Mesothelial cell of epicardium (in vitro differentiated cells): ENCODE data around the gene ACACA. TPM values are rescaled to one million over a fixed set of nuclear protein-coding genes. Genes with fewer than 3 reads are reported as not detected.

ENCODE experiments used
- DNase-seq, 2 experiments: peaks; one replicate each; pipeline ENCODE4 v3.0.0; 2021; ENCODE audit warnings: low spot score in 2 of 2; ENCODE audit not compliant: unreplicated experiment in 2 of 2
- H3K27ac Mint-ChIP-seq: 2 replicates; pipeline ENCODE4 v1.8.0; 2021; ENCODE audit warnings: mixed read lengths
- H3K27me3 Mint-ChIP-seq: 2 replicates; pipeline ENCODE4 v1.8.0; 2021; ENCODE audit warnings: low read depth, mixed read lengths
- H3K36me3 Mint-ChIP-seq: 2 replicates; pipeline ENCODE4 v1.8.0; 2021; ENCODE audit warnings: mixed read lengths
- H3K4me1 Mint-ChIP-seq: 2 replicates; pipeline ENCODE4 v1.8.0; 2021; ENCODE audit warnings: mixed read lengths
- H3K4me3 Mint-ChIP-seq: 2 replicates; pipeline ENCODE4 v1.8.0; 2021; ENCODE audit warnings: mild to moderate bottlenecking, moderate library complexity, mixed read lengths
- H3K9me3 Mint-ChIP-seq: 2 replicates; pipeline ENCODE4 v1.8.0; 2021; ENCODE audit warnings: mixed read lengths
- CTCF ChIP-seq: fragments of 200-600 bp; sonication (generic); IDR thresholded peaks from one replicate; pipeline ENCODE4 v1.5.0; 2021; ENCODE audit warnings: antibody characterized with exemption; ENCODE audit not compliant: unreplicated experiment
- total RNA-seq: library from RNA; stranded (reverse); gene quantifications from 3 replicates; pipeline ENCODE4 v1.2.1, GENCODE V29; 2021

The ACACA gene
- total RNA-seq, 1 donor from 2014 or later = 127 TPM

- Mint-ChIP-seq H3K27me3 (peaks cover 5% of the 10 kb centered on the region), H3K9me3 (peaks cover 12% of the 10 kb centered on the region), H3K4me3 (no peak overlapping the region), H3K27ac (peak overlapping the region; percentile 63), H3K4me1 (peaks cover 12% of the 10 kb centered on the region), H3K36me3 (peaks cover 31% of the 10 kb centered on the region)
- no peak for DNase-seq
- no peak for TF ChIP-seq CTCF
Observed at GRCh38 chr17:37039269-37039668, 367.4 kb downstream of the ACACA start.

GRCh38 chr17:37037590-37038155, 369.0 kb downstream of the ACACA start:
- Mint-ChIP-seq H3K27me3 (peaks cover 1% of the 10 kb centered on the region), H3K36me3 (peaks cover 37% of the 10 kb centered on the region), H3K27ac (no peak overlapping the region), H3K4me1 (peaks cover 12% of the 10 kb centered on the region), H3K4me3 (no peak overlapping the region), H3K9me3 (peaks cover 14% of the 10 kb centered on the region)
- no peak for DNase-seq
- no peak for TF ChIP-seq CTCF

Other genes starting within 250 kb of the ACACA start
- not detected in 3 replicates for gene C17orf78, start 30.9 kb downstream of the ACACA start, total RNA-seq
- gene TADA2A, start 50 bp upstream of the ACACA start, total RNA-seq = 25.2 to 28.9 TPM (median 26.8 TPM) in 3 replicates
- gene DUSP14, start 83.1 kb upstream of the ACACA start, total RNA-seq = 13.4 to 14.8 TPM (median 14.4 TPM) in 3 replicates
- gene SYNRG, start 202.6 kb upstream of the ACACA start, total RNA-seq = 54.3 to 56.3 TPM (median 56.2 TPM) in 3 replicates
- 45.8 to 49.0 TPM (median 48.3 TPM) in 3 replicates for gene DDX52, start 236.6 kb upstream of the ACACA start, total RNA-seq